Measurements from ENCODE around the gene SLC25A34.
A peak's percentile ranks its signal among the peaks of the same experiment; 100 is the strongest.

The SLC25A34 gene

GRCh38 chr1:15756143-15757015, 20.3 kb downstream of the SLC25A34 start:
- H3K27ac ChIP-seq (ENCODE audit: low read depth, low read length) = no peak overlapping the region
- no peaks in the 10 kb centered on the region for H3K36me3 ChIP-seq (ENCODE audit: control insufficient read depth, insufficient read depth, low read length)
- H3K9ac ChIP-seq (ENCODE audit: low read depth, low read length) = no peak overlapping the region
- H3K4me1 ChIP-seq (ENCODE audit: control insufficient read depth, insufficient read depth, low read length) = peaks cover 35% of the 10 kb centered on the region
- H3K4me3 ChIP-seq (ENCODE audit: low read depth, low read length) = no peak overlapping the region
- H3K9me3 ChIP-seq (ENCODE audit: control insufficient read depth, insufficient read depth, low read length) = no peaks in the 10 kb centered on the region
- H3K27me3 ChIP-seq (ENCODE audit: control insufficient read depth, insufficient read depth, low read length) = no peaks in the 10 kb centered on the region

- H3K9ac ChIP-seq (ENCODE audit: low read depth, low read length) = no peak overlapping the region
- no peaks in the 10 kb centered on the region for H3K9me3 ChIP-seq (ENCODE audit: control insufficient read depth, insufficient read depth, low read length)
- H3K27me3 ChIP-seq (ENCODE audit: control insufficient read depth, insufficient read depth, low read length) = no peaks in the 10 kb centered on the region
- H3K4me3 ChIP-seq (ENCODE audit: low read depth, low read length) = peak overlapping the region; percentile 69; the same call in 1 of the 2 replicates
- peaks cover 4% of the 10 kb centered on the region; the same call in 1 of the 2 replicates for H3K36me3 ChIP-seq (ENCODE audit: control insufficient read depth, insufficient read depth, low read length)
- H3K4me1 ChIP-seq (ENCODE audit: control insufficient read depth, insufficient read depth, low read length) = peaks cover 35% of the 10 kb centered on the region
- H3K27ac ChIP-seq (ENCODE audit: low read depth, low read length) = no peak overlapping the region
Measured at GRCh38 chr1:15757016-15757543, 21.0 kb downstream of the SLC25A34 start.

DNA sequence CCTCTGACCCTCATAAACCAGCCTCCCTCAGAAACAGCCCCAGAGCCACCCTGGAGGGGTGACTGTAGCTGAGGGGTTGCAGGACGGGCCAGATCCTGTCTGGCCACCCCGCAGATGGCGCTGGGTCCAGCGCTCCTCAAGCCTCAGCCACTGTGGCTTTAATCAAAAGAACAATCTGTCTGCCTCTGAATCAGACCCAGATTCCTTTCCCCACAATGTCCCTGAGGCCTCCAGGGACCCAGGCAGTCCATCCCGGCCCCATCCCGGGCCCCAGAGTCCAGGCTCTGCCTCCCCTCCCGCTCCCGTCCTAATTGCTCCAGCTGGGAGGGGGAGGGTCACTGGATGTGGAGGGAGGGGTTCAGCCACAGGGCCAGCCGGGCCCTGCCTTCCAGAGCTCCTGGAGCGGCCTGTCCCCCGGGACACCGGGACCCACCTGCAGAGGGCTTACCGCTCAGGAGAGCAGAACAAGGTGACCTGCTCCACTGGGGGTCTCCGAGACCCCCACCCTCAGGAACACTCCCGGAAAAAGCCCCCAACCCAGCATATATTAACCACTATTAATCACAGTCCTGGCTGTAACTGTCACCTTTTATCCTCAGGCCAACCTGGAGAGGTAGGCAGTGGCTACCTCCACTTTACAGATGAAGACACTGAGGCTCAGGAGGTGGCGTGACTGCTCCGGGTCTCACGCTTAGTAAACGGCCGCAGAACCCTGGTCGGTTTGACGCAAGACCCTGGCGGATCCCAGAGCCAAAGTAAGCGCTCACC, 21.7 kb downstream of the SLC25A34 start:
- Histone ChIP-seq H3K27me3 (ENCODE audit: control insufficient read depth, insufficient read depth, low read length) (no peaks in the 10 kb centered on the region), H3K4me1 (ENCODE audit: control insufficient read depth, insufficient read depth, low read length) (peaks cover 35% of the 10 kb centered on the region), H3K9me3 (ENCODE audit: control insufficient read depth, insufficient read depth, low read length) (no peaks in the 10 kb centered on the region), H3K9ac (ENCODE audit: low read depth, low read length) (peak overlapping the region; percentile 23), H3K27ac (ENCODE audit: low read depth, low read length) (peak overlapping the region; percentile 78), H3K36me3 (ENCODE audit: control insufficient read depth, insufficient read depth, low read length) (peaks cover 4% of the 10 kb centered on the region; the same call in 1 of the 2 replicates), H3K4me3 (ENCODE audit: low read depth, low read length) (peak overlapping the region; percentile 69)

DNA sequence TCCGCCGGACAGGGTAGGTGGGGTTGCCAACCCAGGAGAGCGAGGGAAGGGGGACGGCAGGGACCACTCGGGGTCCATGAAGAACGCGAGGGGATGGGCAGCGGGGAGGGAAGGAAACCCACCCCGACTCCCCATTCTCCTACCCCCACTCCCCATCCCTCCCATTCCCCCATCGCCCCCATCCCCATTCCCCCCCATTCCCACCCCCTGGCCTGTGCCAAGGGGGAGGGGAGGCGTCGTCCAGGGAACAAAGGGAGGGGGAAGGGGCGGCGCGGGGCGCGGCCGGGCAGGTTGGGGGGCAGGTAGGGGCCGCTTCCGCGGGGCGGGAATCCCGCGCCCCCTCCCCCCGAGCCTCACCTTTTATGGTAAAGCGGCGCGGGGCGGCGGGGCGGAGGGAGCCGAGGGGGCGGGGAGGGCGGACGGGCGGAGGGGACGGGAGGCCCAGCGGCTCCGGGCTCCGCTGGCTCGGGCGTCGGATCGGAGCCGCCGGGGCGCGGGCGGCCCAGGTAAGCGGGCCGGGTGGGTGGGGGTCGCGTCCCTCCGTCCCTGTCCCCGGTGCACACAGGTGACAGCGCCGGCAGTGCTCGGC, 22.4 kb downstream of the SLC25A34 start, which contains the start of gene FBLIM1:
Gene FBLIM1 (plus strand): TSS at position 453 of the 589 bp plus-strand sequence. CDS start 6,189 bp downstream, outside the sequence.
- Histone ChIP-seq H3K4me3 (ENCODE audit: low read depth, low read length) (peak within 1 kb of the TSS; percentile 76), H3K4me1 (ENCODE audit: control insufficient read depth, insufficient read depth, low read length) (peaks cover 35% of the 10 kb centered on the region), H3K27me3 (ENCODE audit: control insufficient read depth, insufficient read depth, low read length) (no peaks in the 10 kb centered on the region), H3K36me3 (ENCODE audit: control insufficient read depth, insufficient read depth, low read length) (peaks cover 4% of the 10 kb centered on the region; the same call in 1 of the 2 replicates), H3K9ac (ENCODE audit: low read depth, low read length) (peak within 1 kb of the TSS; percentile 87), H3K9me3 (ENCODE audit: control insufficient read depth, insufficient read depth, low read length) (no peaks in the 10 kb centered on the region), H3K27ac (ENCODE audit: low read depth, low read length) (peak within 1 kb of the TSS; percentile 78)

- H3K27me3 ChIP-seq (ENCODE audit: control insufficient read depth, insufficient read depth, low read length) = no peaks in the 10 kb centered on the region
- no peaks in the 10 kb centered on the region for H3K9me3 ChIP-seq (ENCODE audit: control insufficient read depth, insufficient read depth, low read length)
- H3K4me3 ChIP-seq (ENCODE audit: low read depth, low read length) = peak overlapping the region; percentile 76
- H3K36me3 ChIP-seq (ENCODE audit: control insufficient read depth, insufficient read depth, low read length) = peaks cover 6% of the 10 kb centered on the region
- H3K4me1 ChIP-seq (ENCODE audit: control insufficient read depth, insufficient read depth, low read length) = peaks cover 35% of the 10 kb centered on the region
- H3K9ac ChIP-seq (ENCODE audit: low read depth, low read length) = peak overlapping the region; percentile 87
- H3K27ac ChIP-seq (ENCODE audit: low read depth, low read length) = peak overlapping the region; percentile 69
Measured at GRCh38 chr1:15758953-15759661, 23.0 kb downstream of the SLC25A34 start.

- Histone ChIP-seq H3K27ac (ENCODE audit: low read depth, low read length) (peak overlapping the region; percentile 68), H3K4me3 (ENCODE audit: low read depth, low read length) (peak overlapping the region; percentile 50), H3K9me3 (ENCODE audit: control insufficient read depth, insufficient read depth, low read length) (no peaks in the 10 kb centered on the region), H3K36me3 (ENCODE audit: control insufficient read depth, insufficient read depth, low read length) (peaks cover 22% of the 10 kb centered on the region), H3K4me1 (ENCODE audit: control insufficient read depth, insufficient read depth, low read length) (peaks cover 30% of the 10 kb centered on the region), H3K27me3 (ENCODE audit: control insufficient read depth, insufficient read depth, low read length) (no peaks in the 10 kb centered on the region), H3K9ac (ENCODE audit: low read depth, low read length) (peak overlapping the region; percentile 49)
Measured at GRCh38 chr1:15760520-15761211, 24.6 kb downstream of the SLC25A34 start.

GRCh38 chr1:15761366-15762128, 25.5 kb downstream of the SLC25A34 start:
- H3K4me1 ChIP-seq (ENCODE audit: control insufficient read depth, insufficient read depth, low read length) = peaks cover 23% of the 10 kb centered on the region
- H3K9me3 ChIP-seq (ENCODE audit: control insufficient read depth, insufficient read depth, low read length) = no peaks in the 10 kb centered on the region
- H3K27me3 ChIP-seq (ENCODE audit: control insufficient read depth, insufficient read depth, low read length) = no peaks in the 10 kb centered on the region
- no peak overlapping the region for H3K4me3 ChIP-seq (ENCODE audit: low read depth, low read length)
- H3K36me3 ChIP-seq (ENCODE audit: control insufficient read depth, insufficient read depth, low read length) = peaks cover 27% of the 10 kb centered on the region
- no peak overlapping the region for H3K27ac ChIP-seq (ENCODE audit: low read depth, low read length)
- H3K9ac ChIP-seq (ENCODE audit: low read depth, low read length) = no peak overlapping the region

GRCh38 chr1:15762546-15762945, 26.5 kb downstream of the SLC25A34 start:
- Histone ChIP-seq H3K4me1 (ENCODE audit: control insufficient read depth, insufficient read depth, low read length) (peaks cover 14% of the 10 kb centered on the region), H3K27me3 (ENCODE audit: control insufficient read depth, insufficient read depth, low read length) (no peaks in the 10 kb centered on the region), H3K9ac (ENCODE audit: low read depth, low read length) (no peak overlapping the region), H3K4me3 (ENCODE audit: low read depth, low read length) (no peak overlapping the region), H3K36me3 (ENCODE audit: control insufficient read depth, insufficient read depth, low read length) (peaks cover 34% of the 10 kb centered on the region), H3K9me3 (ENCODE audit: control insufficient read depth, insufficient read depth, low read length) (no peaks in the 10 kb centered on the region), H3K27ac (ENCODE audit: low read depth, low read length) (no peak overlapping the region)

- H3K4me1 ChIP-seq (ENCODE audit: control insufficient read depth, insufficient read depth, low read length) = peaks cover 9% of the 10 kb centered on the region; the same call in 1 of the 2 replicates
- H3K27me3 ChIP-seq (ENCODE audit: control insufficient read depth, insufficient read depth, low read length) = no peaks in the 10 kb centered on the region
- peaks cover 51% of the 10 kb centered on the region for H3K36me3 ChIP-seq (ENCODE audit: control insufficient read depth, insufficient read depth, low read length)
- no peaks in the 10 kb centered on the region for H3K9me3 ChIP-seq (ENCODE audit: control insufficient read depth, insufficient read depth, low read length)
- H3K27ac ChIP-seq (ENCODE audit: low read depth, low read length) = no peak overlapping the region
- H3K9ac ChIP-seq (ENCODE audit: low read depth, low read length) = no peak overlapping the region
- no peak overlapping the region for H3K4me3 ChIP-seq (ENCODE audit: low read depth, low read length)
Measured at GRCh38 chr1:15764269-15764764, 28.3 kb downstream of the SLC25A34 start.
